ENCODE data around the gene OSBPL5. TPM values are rescaled to one million over a fixed set of nuclear protein-coding genes. Genes with fewer than 3 reads are reported as not detected.

The OSBPL5 gene
- total and polyA plus RNA-seq, 9 of the 15 experiments (the other 6 are each of a cell fraction or from before 2014, with no cell fraction given), result 0.06 to 14.8 (median 3.2) TPM

- TF ChIP-seq ZNF395 (CRISPR knock-in tag; IDR thresholded peaks at IDR 0.05) (peak; percentile 89), ZFP1 (CRISPR knock-in tag; IDR thresholded peaks at IDR 0.05) (no peak), HNRNPL (IDR thresholded peaks at IDR 0.05; ENCODE audit: low read depth, low read length) (no peak), ZNF217 (CRISPR knock-in tag; IDR thresholded peaks at IDR 0.05) (no peak), FOXM1 (IDR thresholded peaks at IDR 0.05; ENCODE audit: low read depth) (peak; percentile 36; the same call in 1 of the 2 replicates), FOXM1 (CRISPR knock-in tag; IDR thresholded peaks at IDR 0.05; ENCODE audit: low read depth) (0 out of 2 replicates have a peak, but pooled peaks have one; percentile 58), NR3C1 (CRISPR knock-in tag; IDR thresholded peaks at IDR 0.05) (no peak), CSDE1 (IDR thresholded peaks at IDR 0.05) (no peak), BHLHE40 (IDR thresholded peaks at IDR 0.05; ENCODE audit: low read length) (peak; percentile 99), POLR3A (IDR thresholded peaks at IDR 0.05; ENCODE audit: borderline replicate concordance, extremely low read depth, insufficient read depth, insufficient read length) (no peak), HEY1 (CRISPR knock-in tag; IDR thresholded peaks at IDR 0.05; ENCODE audit: borderline replicate concordance) (0 out of 2 replicates have a peak, but pooled peaks have one; percentile 77), IRF1 (CRISPR knock-in tag; IDR thresholded peaks at IDR 0.05; ENCODE audit: borderline replicate concordance) (no peak), SIN3A (IDR thresholded peaks at IDR 0.05; ENCODE audit: borderline replicate concordance in 2 of 2, control insufficient read depth in 1 of 2, low read depth in 2 of 2, low read length in 2 of 2) (peak in 1 of 2 experiments; percentile 24; a peak in 1 of 4 replicates), NFXL1 (CRISPR knock-in tag; IDR thresholded peaks at IDR 0.05) (no peak), CBFB (CRISPR knock-in tag; IDR thresholded peaks at IDR 0.05) (peak; percentile 97), ERF (CRISPR knock-in tag; IDR thresholded peaks at IDR 0.05) (no peak), ZKSCAN8 (CRISPR knock-in tag; IDR thresholded peaks at IDR 0.05) (no peak; the same call in 1 of the 2 replicates), ETV6 (IDR thresholded peaks at IDR 0.05; ENCODE audit: borderline replicate concordance in 1 of 2, low read depth in 2 of 2, low read length in 1 of 2) (no peak; a peak in 2 of 4 replicates), ETV6 (CRISPR knock-in tag; IDR thresholded peaks at IDR 0.05; ENCODE audit: borderline replicate concordance) (no peak), RBM17 (IDR thresholded peaks at IDR 0.05; ENCODE audit: borderline replicate concordance, low read depth, low read length) (no peak), HES1 (IDR thresholded peaks at IDR 0.05; ENCODE audit: low read depth) (peak; percentile 99), NKRF (IDR thresholded peaks at IDR 0.05; ENCODE audit: borderline replicate concordance) (no peak), SMC3 (conservative IDR thresholded peaks at IDR 0.05; ENCODE audit: insufficient read depth, low read depth, low read length) (peak; percentile 32; the same call in 1 of the 2 replicates)
Observed at GRCh38 chr11:3169255-3170043, 4.3 kb upstream of the OSBPL5 start (continued).
